GM04504 (cell line): ENCODE results near the gene HDAC9.

Experiments
- DNase-seq: peaks from one replicate; pipeline ENCODE4 v3.0.0-alpha.2; 2012; ENCODE audit warnings: low read depth

The HDAC9 gene

DNA sequence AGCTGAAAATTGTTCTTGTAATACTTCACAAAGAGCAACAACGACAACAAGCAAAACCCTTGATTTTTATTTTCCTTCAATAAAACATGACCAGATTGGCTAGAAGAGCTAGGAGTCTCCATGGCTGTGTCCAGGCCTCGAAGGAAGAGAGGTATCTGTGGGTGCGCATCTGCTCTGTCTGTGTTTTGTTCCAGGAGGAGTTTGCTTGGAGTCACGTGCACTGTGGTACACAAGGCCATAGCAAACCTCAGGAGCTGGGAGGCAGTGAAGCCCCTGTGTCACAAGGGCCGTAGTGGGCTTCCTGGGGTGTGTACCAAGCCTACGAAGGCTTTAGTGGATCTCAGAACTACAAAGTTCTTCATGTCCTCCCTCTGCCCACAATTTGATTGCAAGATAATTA lies 350.2 kb downstream of the HDAC9 start:
- no peak for DNase-seq

- DNase-seq: peak; percentile 63
Measured at GRCh38 chr7:18846765-18847215, 351.2 kb downstream of the HDAC9 start.

- DNase-seq: no peak
Measured at GRCh38 chr7:18849130-18849529, 353.6 kb downstream of the HDAC9 start.

- DNase-seq: peak; percentile 48
Measured at GRCh38 chr7:18855796-18856195, 360.2 kb downstream of the HDAC9 start.

DNA sequence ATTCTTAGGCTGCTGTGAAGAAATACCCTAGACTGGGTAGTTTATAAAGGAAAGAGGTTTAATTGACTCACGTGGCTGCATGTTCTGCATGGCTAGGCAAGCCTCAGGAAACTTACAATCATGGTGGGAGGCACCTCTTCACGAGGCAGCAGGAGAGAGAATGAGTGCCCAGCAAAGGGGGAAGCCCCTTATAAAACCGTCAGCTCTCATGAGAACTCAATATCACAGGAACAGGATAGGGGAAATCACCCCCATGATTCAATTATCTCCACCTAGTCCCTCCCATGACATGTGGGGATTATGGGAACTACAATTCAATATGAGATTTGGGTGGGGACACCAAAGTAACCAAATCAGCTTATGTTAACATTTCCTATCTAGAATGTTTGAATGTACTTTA lies 362.7 kb downstream of the HDAC9 start:
- no peak for DNase-seq

DNA sequence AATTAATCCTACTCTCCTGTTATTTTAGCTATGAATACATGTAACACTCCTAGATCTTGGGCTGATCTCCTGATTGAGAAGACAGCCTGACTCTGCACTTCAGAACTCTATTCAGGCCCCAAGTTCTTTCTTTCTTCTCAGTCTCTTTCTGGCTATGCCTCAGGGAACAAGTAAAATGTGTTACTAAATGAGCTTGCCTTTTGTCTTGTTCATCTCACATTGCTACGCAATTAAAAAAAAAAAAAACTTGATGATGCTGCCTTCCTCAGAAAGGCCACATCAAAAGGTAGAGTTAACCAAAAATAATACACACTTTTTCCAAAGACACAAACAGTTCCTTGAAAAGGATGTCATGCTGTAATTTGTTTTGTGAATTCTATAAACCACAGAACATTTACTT lies 363.8 kb downstream of the HDAC9 start:
- no peak for DNase-seq

GRCh38 chr7:18860221-18860620 lies 364.7 kb downstream of the HDAC9 start:
- DNase-seq: no peak

- peak; percentile 35 for DNase-seq
Measured at GRCh38 chr7:18861514-18862118, 366.1 kb downstream of the HDAC9 start.

- DNase-seq: no peak
Measured at GRCh38 chr7:18864967-18865366, 369.4 kb downstream of the HDAC9 start.

DNA sequence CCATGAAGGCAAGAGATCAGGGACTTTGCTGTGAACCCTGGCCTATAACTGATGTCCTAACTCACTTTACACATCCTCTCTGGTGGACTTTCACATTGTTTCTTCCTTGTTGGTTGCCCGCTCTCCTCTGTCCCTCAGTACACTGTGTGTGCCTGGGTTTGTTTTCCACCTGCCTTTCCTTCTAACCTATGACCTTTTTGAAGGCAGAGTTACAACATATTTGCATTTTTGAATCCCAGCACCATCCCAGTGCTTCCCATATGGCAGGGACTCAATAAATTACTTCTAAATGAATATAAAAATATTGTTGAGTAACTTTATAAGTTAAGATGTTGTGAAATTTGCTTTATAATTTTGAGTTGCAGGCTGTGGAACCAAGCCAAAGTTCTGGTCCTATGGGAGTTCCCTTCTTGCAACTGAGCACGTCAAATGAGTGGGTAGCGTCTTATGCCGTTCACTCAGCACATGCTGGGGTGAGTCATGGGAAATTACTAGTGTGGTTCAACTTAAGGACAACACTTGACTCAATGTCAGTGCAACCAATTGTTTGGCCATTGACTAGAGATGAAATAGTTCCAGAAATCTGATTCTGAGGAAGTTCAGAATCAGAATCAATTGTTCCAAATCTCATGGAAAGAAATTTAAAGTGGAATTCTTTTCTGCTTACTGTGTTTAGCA lies 370.9 kb downstream of the HDAC9 start:
- DNase-seq: peak; percentile 99

DNA sequence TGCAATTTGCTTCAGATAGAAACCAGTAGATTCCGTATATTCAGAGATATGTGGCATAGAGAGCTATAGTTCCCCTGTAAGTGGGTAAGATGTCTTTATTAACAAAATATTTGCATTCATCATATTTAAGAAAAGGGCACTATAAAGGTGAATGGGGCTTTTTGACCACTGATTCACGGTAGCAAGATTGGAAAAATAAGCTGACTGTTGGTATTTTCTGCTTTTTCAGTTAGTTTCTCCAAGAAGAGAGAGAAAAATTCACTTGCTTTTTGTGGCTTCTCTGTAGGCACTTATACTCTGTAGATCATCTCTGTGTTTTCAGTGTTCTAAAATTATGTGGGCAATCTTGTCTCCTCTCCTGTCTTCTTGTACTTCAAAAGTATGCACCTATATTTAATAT lies 376.8 kb downstream of the HDAC9 start:
- no peak for DNase-seq

DNA sequence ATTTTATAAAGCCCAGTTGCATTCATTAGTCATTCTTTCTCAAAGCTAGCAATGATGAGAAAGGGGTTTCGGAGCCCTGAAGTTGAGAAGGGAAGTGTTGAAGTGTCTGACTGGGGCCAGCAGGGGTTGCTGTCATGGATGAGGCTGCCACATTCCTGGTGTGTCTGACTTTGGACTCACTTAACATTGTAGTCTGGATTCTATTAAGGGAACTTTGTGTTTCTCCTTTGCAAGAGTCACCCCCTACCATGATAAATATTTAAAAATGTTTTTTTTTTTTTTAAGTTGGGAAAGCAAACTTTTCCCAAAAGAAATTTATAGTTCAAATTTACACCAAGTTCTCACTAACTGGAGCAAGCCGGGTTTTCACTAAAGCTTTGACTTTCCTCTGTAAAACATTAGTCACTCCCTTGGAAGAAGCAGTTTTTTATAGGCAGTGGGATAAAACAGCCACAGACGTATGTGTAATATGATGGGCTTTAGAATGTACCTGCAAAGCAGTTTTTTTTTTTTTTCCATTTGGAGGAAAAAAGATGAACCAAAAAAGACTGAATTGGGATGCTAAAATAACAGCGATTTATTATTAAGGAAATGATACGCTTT lies 378.3 kb downstream of the HDAC9 start:
- DNase-seq: peak; percentile 20

DNA sequence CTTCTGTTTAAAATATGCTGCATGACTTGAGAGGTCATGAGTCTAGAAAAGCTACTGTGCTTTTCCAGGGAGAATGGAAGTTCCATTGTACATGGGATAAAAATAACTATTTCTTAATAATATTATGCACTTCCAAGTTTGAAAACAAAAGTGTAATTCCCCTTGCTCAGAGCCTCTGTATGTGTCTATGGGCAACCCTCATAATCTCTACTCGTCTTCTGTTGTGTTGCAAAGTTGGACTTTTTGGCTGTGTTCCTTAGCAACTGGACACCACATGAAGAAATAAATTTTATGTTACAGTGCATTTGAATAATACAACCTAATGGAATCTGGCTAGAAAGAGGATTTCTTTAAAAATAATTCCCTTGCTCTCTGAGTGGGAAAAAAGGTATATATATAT lies 379.3 kb downstream of the HDAC9 start:
- DNase-seq: peak; percentile 28

- DNase-seq: no peak
Measured at GRCh38 chr7:18877874-18878273, 382.3 kb downstream of the HDAC9 start.

DNA sequence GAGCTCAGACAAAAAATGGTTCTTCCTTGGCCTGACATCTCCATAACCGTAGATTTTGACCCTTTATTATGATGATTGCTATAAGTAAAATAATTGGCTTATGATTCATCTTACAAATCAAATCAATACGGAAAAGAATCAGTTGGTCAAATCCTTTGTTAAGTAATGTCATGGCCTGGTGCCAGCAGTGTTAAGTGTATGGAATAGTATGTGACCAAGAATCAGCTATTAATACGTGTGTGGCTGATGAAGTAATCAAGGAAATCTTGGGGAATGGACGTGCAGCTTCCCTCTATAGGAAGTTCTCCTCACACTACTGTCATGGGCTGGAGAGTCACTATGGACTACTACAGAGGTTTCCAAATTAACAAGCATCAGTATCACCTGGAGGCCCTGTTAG lies 391.3 kb downstream of the HDAC9 start:
- DNase-seq: no peak

GRCh38 chr7:18889436-18889835 lies 393.9 kb downstream of the HDAC9 start:
- no peak for DNase-seq

GRCh38 chr7:18890134-18890533 lies 394.6 kb downstream of the HDAC9 start:
- peak; percentile 74 for DNase-seq

GRCh38 chr7:18890885-18891621 lies 395.5 kb downstream of the HDAC9 start:
- no peak for DNase-seq

GRCh38 chr7:18893156-18893555 lies 397.6 kb downstream of the HDAC9 start:
- no peak for DNase-seq

GRCh38 chr7:18894155-18894554 lies 398.6 kb downstream of the HDAC9 start:
- DNase-seq: no peak

GRCh38 chr7:18895456-18895855 lies 399.9 kb downstream of the HDAC9 start:
- DNase-seq: no peak

DNA sequence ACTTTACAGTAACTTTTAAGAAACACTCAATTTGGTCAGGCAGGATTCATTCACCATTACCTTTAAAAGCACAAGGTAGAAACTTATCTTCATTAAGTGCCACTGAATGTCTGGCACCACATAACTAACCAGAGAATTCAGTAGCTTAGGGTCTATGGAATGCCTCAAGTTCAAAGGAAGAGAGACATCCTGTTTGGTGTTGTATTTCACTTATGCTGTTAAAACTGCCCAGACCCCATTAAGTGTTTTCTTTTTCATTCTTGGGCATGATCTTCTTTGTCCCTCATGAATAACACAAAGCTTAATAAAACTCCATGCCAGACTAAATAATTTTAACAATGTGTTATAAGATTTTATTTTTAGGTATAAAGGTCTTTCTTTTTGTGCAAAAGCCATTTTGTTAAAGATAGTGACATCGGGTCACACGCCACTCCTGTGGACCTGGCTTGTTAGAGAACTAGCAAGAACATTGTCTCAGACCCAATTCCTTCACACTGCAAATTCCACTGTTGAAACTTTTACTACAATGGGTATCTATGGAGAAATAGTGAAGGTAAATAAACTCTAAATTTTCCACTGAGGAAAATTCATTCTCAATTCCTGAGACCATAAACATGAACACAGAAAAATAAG lies 400.9 kb downstream of the HDAC9 start:
- DNase-seq: no peak
